Colonic mucosa (tissue), 4 donors: Measurements from ENCODE around the gene ACBD6. TPM values are rescaled to one million over a fixed set of nuclear protein-coding genes. Genes with fewer than 3 reads are reported as not detected.

ENCODE experiments used
- DNase-seq: peaks from one replicate; pipeline ENCODE4 v3.0.0-alpha.2; 2020
- H3K27ac ChIP-seq: fragments of 200-600 bp; one replicate; pipeline ENCODE4 v1.8.0; 2021
- H3K27me3 ChIP-seq: fragments of 200-600 bp; one replicate; pipeline ENCODE4 v1.8.0; 2021
- H3K36me3 ChIP-seq: fragments of 200-600 bp; one replicate; pipeline ENCODE4 v1.8.0; 2021
- H3K4me1 ChIP-seq: fragments of 200-600 bp; one replicate; pipeline ENCODE4 v1.8.0; 2021; ENCODE audit warnings: mild to moderate bottlenecking
- H3K4me3 ChIP-seq: fragments of 200-600 bp; one replicate; pipeline ENCODE4 v1.8.0; 2021
- H3K9ac ChIP-seq, 2 donors: one replicate each; pipeline ENCODE4 v1.7.0; 2013; ENCODE audit warnings: control low read depth in 2 of 2, low read depth in 2 of 2, low read length in 2 of 2
- H3K9me3 ChIP-seq: fragments of 200-600 bp; one replicate; pipeline ENCODE4 v1.8.0; 2021
- intact Hi-C: fragments of 100-400 bp; cut with DNase I; formaldehyde crosslinking; loops from one replicate; pipeline ENCODE4 v1.14.1; 2022
- total RNA-seq, 2 donors: library from RNA; stranded (reverse); fragmentation: NEBNext Ultra II Directional in 1 of 2; extraction: Animal tissue kit (Norgen Biotek cat#: 25700) in 1 of 2; gene quantifications; one replicate each; pipeline ENCODE4 v1.2.1, GENCODE V29; 2021
- TF ChIP-seq, protein P1 (sequence below): fragments of 200-600 bp; IDR thresholded peaks from one replicate; pipeline ENCODE4 v1.8.0; 2022; ENCODE audit warnings: antibody characterized with exemption, mild to moderate bottlenecking
- donor health status: healthy.
- donor health status: DM: no; HTN: no; CAD: no.
- donor health status: DM: no; HTN: no; CAD: no.

Gene ACBD6
- total RNA-seq, 2 donors from 2014 or later: 16.1 to 25.8 TPM

DNA sequence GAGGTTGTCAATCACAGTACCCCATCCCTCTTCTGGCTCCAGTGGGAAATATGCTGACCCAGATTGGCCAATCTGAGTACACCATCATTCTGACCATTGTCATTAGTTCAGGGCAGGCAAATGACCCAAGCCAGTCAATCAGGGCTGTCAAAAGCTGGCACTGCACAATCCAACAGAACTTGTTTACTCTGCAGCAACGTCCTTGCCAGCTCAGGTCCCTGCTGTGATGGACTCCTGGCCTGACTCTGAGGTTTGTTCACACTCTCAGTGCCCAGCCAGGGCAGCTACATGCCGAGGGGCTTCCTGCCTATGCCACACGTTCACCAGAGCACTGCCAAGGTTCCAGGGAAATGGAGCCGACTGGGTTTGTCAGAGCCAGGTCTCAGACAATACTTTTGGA lies 41.7 kb upstream of the ACBD6 start:
- Histone ChIP-seq H3K4me1 (no peaks in the 10 kb centered on the region), H3K9me3 (no peaks in the 10 kb centered on the region), H3K36me3 (no peaks in the 10 kb centered on the region), H3K4me3 (no peak overlapping the region), H3K27ac (no peak overlapping the region), H3K27me3 (no peaks in the 10 kb centered on the region), H3K9ac (no peak overlapping the region)
- intact Hi-C loops: no loop called here
- no peak for DNase-seq
- TF ChIP-seq, protein P1, sequence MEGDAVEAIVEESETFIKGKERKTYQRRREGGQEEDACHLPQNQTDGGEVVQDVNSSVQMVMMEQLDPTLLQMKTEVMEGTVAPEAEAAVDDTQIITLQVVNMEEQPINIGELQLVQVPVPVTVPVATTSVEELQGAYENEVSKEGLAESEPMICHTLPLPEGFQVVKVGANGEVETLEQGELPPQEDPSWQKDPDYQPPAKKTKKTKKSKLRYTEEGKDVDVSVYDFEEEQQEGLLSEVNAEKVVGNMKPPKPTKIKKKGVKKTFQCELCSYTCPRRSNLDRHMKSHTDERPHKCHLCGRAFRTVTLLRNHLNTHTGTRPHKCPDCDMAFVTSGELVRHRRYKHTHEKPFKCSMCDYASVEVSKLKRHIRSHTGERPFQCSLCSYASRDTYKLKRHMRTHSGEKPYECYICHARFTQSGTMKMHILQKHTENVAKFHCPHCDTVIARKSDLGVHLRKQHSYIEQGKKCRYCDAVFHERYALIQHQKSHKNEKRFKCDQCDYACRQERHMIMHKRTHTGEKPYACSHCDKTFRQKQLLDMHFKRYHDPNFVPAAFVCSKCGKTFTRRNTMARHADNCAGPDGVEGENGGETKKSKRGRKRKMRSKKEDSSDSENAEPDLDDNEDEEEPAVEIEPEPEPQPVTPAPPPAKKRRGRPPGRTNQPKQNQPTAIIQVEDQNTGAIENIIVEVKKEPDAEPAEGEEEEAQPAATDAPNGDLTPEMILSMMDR: no peak

DNA sequence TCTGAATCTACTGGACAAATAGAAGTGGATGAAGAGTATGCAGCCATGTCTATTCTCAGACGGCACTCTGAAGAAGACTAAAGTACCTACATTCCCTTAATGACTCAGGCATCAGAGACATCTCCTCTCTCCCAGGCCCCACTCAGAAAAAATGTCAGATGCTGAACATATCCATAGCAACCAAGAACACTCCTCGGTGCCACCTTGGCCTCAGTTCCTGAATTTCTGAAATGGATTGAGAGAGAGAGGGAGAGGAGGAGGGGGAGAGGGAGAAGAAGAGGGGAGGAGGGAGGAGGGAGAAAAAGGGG lies 40.4 kb upstream of the ACBD6 start:
- Histone ChIP-seq H3K36me3 (no peaks in the 10 kb centered on the region), H3K27ac (no peak overlapping the region), H3K9me3 (no peaks in the 10 kb centered on the region)

DNA sequence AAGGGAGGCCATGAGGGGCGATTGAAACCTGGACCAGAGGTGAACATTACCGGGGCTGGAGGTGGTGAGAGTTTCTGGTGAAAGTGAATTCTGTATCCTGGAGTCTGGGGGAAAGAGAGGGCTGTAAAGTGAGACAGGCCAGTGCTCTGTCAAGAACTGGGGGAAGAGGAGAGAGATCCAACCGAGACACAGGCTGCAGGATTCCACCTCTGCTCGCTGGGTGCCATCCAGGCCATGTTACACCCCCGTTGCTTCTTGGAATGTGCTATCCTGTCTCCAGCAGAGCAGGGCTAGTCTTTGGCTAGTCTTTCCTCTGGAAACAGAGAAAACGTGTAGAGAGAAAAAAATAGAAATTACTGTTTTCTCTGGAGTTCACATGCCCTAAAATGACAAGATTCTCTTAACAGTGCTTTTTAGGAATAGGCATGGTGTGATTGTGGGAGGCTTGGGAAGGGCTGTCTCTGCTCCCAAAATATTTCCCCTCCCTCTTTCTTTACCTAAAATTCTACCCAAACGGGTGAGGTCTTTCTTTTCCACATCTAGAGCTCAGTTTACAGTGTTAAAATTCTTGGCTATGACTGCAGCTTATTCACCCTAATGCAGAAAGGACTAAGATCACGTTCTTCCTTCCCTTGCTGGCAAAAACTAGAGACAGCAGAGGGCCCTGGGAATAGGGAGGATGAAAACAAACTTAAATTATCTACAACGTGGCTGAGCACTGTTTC lies 39.9 kb upstream of the ACBD6 start:
- TF ChIP-seq, protein P1: no peak
- H3K27me3 ChIP-seq: no peaks in the 10 kb centered on the region
- H3K9me3 ChIP-seq: no peaks in the 10 kb centered on the region
- intact Hi-C loops: no loop called here
- H3K4me1 ChIP-seq: no peaks in the 10 kb centered on the region
- no peak overlapping the region for H3K9ac ChIP-seq
- DNase-seq: no peak
- no peak overlapping the region for H3K27ac ChIP-seq
- no peak overlapping the region for H3K4me3 ChIP-seq
- H3K36me3 ChIP-seq: no peaks in the 10 kb centered on the region

More for the DNA sequence above, 40.4 kb upstream of the ACBD6 start:
- Histone ChIP-seq H3K27me3 (no peaks in the 10 kb centered on the region), H3K4me3 (no peak overlapping the region), H3K9ac (no peak overlapping the region), H3K4me1 (no peaks in the 10 kb centered on the region)
- DNase-seq: no peak
- TF ChIP-seq, protein P1: no peak
- intact Hi-C loops: no loop called here

DNA sequence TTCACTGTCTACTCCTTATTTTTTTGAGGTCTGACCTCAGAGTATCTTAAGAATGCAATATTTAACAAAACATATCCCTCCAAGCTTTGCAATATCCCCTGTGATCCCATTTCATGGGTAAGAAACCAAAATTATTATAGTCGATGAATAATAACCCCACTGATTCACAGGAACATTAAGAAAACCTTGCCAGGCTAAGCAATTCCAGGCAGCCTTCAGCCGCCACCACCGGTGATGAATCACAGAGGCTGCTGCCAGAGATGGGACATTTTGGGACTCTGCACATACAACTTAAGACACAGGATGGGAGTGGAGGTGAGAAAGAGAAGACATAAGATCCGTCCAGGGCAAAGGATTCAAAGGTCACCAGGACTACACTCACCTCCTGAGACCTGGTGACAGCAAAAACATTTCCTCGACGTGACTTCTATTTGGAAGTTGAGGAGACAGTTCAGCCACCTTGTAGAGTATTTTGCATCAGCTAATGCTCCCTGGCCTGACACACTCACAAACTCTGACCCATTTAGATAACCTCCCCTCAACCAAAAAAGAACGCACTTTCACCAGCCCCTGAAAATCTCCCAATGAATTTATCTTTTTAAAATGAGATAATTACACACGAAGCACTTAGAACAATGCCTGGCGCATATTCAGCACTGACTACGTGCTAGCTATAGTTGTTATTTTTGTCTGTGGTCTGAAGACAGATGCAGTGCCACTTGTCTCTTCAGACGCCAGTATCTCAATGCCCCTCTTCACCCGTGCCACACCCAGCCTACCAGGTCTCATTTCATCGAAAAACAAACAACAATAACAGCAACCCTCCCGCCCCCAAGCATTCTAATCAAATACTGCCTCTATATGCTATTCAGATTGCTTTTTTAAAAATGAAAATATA lies 38.6 kb upstream of the ACBD6 start:
- no peak for DNase-seq
- H3K27me3 ChIP-seq: no peaks in the 10 kb centered on the region
- H3K4me3 ChIP-seq: no peak overlapping the region
- H3K9ac ChIP-seq: no peak overlapping the region
- intact Hi-C loops: no loop called here
- H3K4me1 ChIP-seq: no peaks in the 10 kb centered on the region
- no peak overlapping the region for H3K27ac ChIP-seq
- no peaks in the 10 kb centered on the region for H3K9me3 ChIP-seq
- H3K36me3 ChIP-seq: no peaks in the 10 kb centered on the region
- TF ChIP-seq, protein P1: no peak

DNA sequence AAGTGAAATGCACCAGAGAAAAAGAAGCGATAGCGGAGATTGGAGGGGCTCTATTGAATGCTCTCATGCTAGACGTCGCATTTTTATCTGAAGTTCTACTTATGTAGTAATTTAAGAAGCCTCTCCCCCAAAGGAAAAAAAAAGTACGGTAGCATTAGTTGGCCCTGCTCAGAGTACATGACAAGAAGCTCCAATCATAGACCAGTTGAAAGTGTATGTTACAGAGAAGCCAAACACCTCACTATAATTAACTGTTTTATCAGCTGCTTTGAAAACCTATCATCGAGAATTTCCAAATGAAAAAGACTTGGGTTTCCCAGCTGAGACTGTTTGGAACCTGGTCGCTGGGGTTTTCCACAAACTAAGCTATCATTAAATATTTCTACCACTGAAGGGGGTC lies 36.8 kb upstream of the ACBD6 start:
- no peaks in the 10 kb centered on the region for H3K4me1 ChIP-seq
- no peak for DNase-seq
- TF ChIP-seq, protein P1: no peak
- H3K36me3 ChIP-seq: no peaks in the 10 kb centered on the region
- intact Hi-C loops: loop anchor here (10.0 kb wide), 2 partner anchors 86 to 236 kb away; no protein-coding TSS in a partner anchor
- no peaks in the 10 kb centered on the region for H3K9me3 ChIP-seq
- H3K9ac ChIP-seq: no peak overlapping the region
- no peak overlapping the region for H3K4me3 ChIP-seq
- H3K27ac ChIP-seq: no peak overlapping the region
- H3K27me3 ChIP-seq: no peaks in the 10 kb centered on the region
